ENCODE measurements around the gene MRPL39. TPM values are rescaled to one million over a fixed set of nuclear protein-coding genes. Genes with fewer than 3 reads are reported as not detected.

Gene MRPL39
- total RNA-seq, 4 donors from 2014 or later = 12.5 to 30.5 (median 28.1) TPM

GRCh38 chr21:25582164-25582790, 25.0 kb downstream of the MRPL39 start:
- no peak for TF ChIP-seq POLR2A (IDR thresholded peaks at IDR 0.05)
- TF ChIP-seq, protein P1, sequence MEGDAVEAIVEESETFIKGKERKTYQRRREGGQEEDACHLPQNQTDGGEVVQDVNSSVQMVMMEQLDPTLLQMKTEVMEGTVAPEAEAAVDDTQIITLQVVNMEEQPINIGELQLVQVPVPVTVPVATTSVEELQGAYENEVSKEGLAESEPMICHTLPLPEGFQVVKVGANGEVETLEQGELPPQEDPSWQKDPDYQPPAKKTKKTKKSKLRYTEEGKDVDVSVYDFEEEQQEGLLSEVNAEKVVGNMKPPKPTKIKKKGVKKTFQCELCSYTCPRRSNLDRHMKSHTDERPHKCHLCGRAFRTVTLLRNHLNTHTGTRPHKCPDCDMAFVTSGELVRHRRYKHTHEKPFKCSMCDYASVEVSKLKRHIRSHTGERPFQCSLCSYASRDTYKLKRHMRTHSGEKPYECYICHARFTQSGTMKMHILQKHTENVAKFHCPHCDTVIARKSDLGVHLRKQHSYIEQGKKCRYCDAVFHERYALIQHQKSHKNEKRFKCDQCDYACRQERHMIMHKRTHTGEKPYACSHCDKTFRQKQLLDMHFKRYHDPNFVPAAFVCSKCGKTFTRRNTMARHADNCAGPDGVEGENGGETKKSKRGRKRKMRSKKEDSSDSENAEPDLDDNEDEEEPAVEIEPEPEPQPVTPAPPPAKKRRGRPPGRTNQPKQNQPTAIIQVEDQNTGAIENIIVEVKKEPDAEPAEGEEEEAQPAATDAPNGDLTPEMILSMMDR (IDR thresholded peaks at IDR 0.05) = no peak
- Histone ChIP-seq H3K9me3 (no peaks in the 10 kb centered on the region), H3K36me3 (peaks cover 0 to 49% (median 0%) of the 10 kb centered on the region in 3 donors), H3K27me3 (no peaks in the 10 kb centered on the region), H3K4me3 (no peak overlapping the region), H3K27ac (no peak overlapping the region), H3K4me1 (no peaks in the 10 kb centered on the region)
- 89 to 93% methylated on average over 3 of the region's 3 CpGs for WGBS, 2 donors
- intact Hi-C loops (cut with DNase I) = no loop called here
- no peak for DNase-seq

DNA sequence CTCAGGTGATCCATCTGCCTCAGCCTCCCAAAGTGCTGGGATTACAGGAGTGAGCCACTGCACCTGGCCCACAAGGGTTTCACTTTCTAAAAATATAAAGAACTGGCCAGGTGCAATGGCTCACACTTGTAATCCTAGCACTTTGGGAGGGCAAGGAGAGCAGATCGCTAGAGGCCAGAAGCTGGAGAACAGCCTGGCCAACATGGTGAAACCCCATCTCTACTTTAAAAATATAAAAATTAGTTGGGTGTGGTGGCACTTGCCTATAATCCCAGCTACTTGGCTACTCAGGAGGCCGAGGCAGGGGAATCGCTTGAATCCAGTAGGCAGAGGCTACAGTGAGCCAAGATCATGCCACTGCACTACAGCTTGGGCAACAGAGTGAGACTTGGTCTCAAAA, 25.7 kb downstream of the MRPL39 start:
- peaks cover 0 to 53% (median 0%) of the 10 kb centered on the region in 3 donors for H3K36me3 ChIP-seq
- no peak overlapping the region for H3K27ac ChIP-seq
- no peaks in the 10 kb centered on the region for H3K9me3 ChIP-seq
- DNase-seq = no peak
- no peaks in the 10 kb centered on the region for H3K4me1 ChIP-seq
- H3K4me3 ChIP-seq = no peak overlapping the region
- intact Hi-C loops (cut with DNase I) = no loop called here
- no peaks in the 10 kb centered on the region for H3K27me3 ChIP-seq
- WGBS, 2 donors = 85 to 94% methylated on average over 3 of the region's 3 CpGs
- no peak for TF ChIP-seq POLR2A (IDR thresholded peaks at IDR 0.05)
- TF ChIP-seq, protein P1 (IDR thresholded peaks at IDR 0.05) = no peak

DNA sequence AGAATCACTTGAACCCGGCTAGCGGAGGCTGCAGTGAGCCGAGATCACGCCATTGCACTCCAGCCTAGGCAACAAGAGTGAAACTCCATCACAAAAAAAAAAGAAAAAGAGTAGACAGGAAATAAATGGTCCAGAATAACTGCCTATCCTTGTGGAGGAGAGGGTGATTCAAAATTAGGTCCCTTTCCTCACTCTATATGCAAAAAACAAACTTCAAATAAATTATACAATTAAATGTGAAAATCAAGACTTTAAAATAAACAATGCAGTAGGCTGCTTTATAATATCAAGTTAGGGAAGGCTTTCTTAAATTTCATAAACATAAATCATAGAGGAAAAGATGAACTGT, 26.4 kb downstream of the MRPL39 start:
- Histone ChIP-seq H3K27me3 (no peaks in the 10 kb centered on the region), H3K4me1 (no peaks in the 10 kb centered on the region), H3K9me3 (no peaks in the 10 kb centered on the region), H3K36me3 (peaks cover 0 to 51% (median 0%) of the 10 kb centered on the region in 3 donors), H3K27ac (no peak overlapping the region), H3K4me3 (no peak overlapping the region)
- intact Hi-C loops (cut with DNase I) = no loop called here
- TF ChIP-seq, protein P1 (IDR thresholded peaks at IDR 0.05) = no peak
- no peak for TF ChIP-seq POLR2A (IDR thresholded peaks at IDR 0.05)
- DNase-seq = no peak
- 83 to 96% methylated on average over 4 of the region's 4 CpGs for WGBS, 2 donors

GRCh38 chr21:25579226-25580013, 27.9 kb downstream of the MRPL39 start:
- H3K4me3 ChIP-seq = no peak overlapping the region
- DNase-seq = no peak
- 64 to 67% methylated on average over 4 of the region's 4 CpGs for WGBS, 2 donors
- H3K36me3 ChIP-seq = peaks cover 0 to 40% (median 0%) of the 10 kb centered on the region in 3 donors
- H3K4me1 ChIP-seq = no peaks in the 10 kb centered on the region
- intact Hi-C loops (cut with DNase I) = no loop called here
- TF ChIP-seq, protein P1 (IDR thresholded peaks at IDR 0.05) = no peak
- no peak for TF ChIP-seq POLR2A (IDR thresholded peaks at IDR 0.05)
- H3K27ac ChIP-seq = no peak overlapping the region
- H3K9me3 ChIP-seq = no peaks in the 10 kb centered on the region
- no peaks in the 10 kb centered on the region for H3K27me3 ChIP-seq
